ENCODE data around the gene IL36RN. TPM values are rescaled to one million over a fixed set of nuclear protein-coding genes. Genes with fewer than 3 reads are reported as not detected.

IL36RN gene
- total and polyA plus RNA-seq, 2 of the 13 experiments (the other 11 are each of a cell fraction or from before 2014, with no cell fraction given): not detected

DNA sequence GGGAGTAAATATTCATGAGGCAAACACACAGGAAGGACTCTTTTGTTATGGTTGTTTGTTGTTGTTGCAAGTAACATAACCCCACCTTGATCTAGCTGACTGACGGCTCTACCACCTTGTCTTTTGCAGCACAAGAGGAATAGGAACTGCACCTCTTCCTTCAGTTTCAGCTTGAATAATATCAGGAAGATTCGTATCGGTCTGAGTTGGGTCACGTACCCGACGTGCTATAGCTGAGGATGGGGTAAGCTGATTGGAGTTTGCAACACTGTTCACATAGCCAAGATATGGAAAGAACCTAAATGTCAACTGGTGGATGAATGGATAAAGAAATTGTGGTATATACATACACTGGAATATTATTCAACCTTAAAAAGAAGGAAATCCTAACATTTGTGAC is 53.9 kb downstream of the IL36RN start:
- TF ChIP-seq ZNF558 (CRISPR knock-in tag; IDR thresholded peaks at IDR 0.05; ENCODE audit: borderline replicate concordance) (no peak), RARA (CRISPR knock-in tag; IDR thresholded peaks at IDR 0.05) (no peak), SYNCRIP (IDR thresholded peaks at IDR 0.05; ENCODE audit: insufficient read depth, low read depth, low read length) (no peak), ZC3H13 (CRISPR knock-in tag; IDR thresholded peaks at IDR 0.05) (no peak), ZNF496 (CRISPR knock-in tag; IDR thresholded peaks at IDR 0.05; ENCODE audit: insufficient replicate concordance) (no peak), POLR2G (IDR thresholded peaks at IDR 0.05; ENCODE audit: low read depth, low read length) (no peak), ELF1 (CRISPR knock-in tag; IDR thresholded peaks at IDR 0.05) (no peak), KDM3A (CRISPR knock-in tag; IDR thresholded peaks at IDR 0.05; ENCODE audit: low read depth) (no peak), ZNF737 (CRISPR knock-in tag; IDR thresholded peaks at IDR 0.05; ENCODE audit: borderline replicate concordance) (no peak), PCBP1 (IDR thresholded peaks at IDR 0.05; ENCODE audit: borderline replicate concordance, low read depth, low read length) (no peak), MLLT10 (CRISPR knock-in tag; IDR thresholded peaks at IDR 0.05) (no peak), GPN1 (CRISPR knock-in tag; IDR thresholded peaks at IDR 0.05; ENCODE audit: borderline replicate concordance) (no peak), ZNF329 (CRISPR knock-in tag; IDR thresholded peaks at IDR 0.05; ENCODE audit: low read depth) (no peak), MATR3 (CRISPR knock-in tag; IDR thresholded peaks at IDR 0.05) (no peak), HOXA5 (CRISPR knock-in tag; IDR thresholded peaks at IDR 0.05) (no peak), EHMT2 (IDR thresholded peaks at IDR 0.05; ENCODE audit: borderline replicate concordance, low read depth, low read length) (no peak)
- TF ChIP-seq, protein P1, sequence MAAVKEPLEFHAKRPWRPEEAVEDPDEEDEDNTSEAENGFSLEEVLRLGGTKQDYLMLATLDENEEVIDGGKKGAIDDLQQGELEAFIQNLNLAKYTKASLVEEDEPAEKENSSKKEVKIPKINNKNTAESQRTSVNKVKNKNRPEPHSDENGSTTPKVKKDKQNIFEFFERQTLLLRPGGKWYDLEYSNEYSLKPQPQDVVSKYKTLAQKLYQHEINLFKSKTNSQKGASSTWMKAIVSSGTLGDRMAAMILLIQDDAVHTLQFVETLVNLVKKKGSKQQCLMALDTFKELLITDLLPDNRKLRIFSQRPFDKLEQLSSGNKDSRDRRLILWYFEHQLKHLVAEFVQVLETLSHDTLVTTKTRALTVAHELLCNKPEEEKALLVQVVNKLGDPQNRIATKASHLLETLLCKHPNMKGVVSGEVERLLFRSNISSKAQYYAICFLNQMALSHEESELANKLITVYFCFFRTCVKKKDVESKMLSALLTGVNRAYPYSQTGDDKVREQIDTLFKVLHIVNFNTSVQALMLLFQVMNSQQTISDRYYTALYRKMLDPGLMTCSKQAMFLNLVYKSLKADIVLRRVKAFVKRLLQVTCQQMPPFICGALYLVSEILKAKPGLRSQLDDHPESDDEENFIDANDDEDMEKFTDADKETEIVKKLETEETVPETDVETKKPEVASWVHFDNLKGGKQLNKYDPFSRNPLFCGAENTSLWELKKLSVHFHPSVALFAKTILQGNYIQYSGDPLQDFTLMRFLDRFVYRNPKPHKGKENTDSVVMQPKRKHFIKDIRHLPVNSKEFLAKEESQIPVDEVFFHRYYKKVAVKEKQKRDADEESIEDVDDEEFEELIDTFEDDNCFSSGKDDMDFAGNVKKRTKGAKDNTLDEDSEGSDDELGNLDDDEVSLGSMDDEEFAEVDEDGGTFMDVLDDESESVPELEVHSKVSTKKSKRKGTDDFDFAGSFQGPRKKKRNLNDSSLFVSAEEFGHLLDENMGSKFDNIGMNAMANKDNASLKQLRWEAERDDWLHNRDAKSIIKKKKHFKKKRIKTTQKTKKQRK (IDR thresholded peaks at IDR 0.05; ENCODE audit: low read length): no peak
- Histone ChIP-seq H3K27ac (ENCODE audit: extremely low read length, insufficient read depth, low read length) (no peak overlapping the region), H3K9ac (ENCODE audit: insufficient read depth, low read depth, low read length) (no peak overlapping the region), H3K27me3 (ENCODE audit: control insufficient read depth in 1 of 2, insufficient read depth in 2 of 2, low read length in 2 of 2) (peaks cover 2 to 35% of the 10 kb centered on the region in 2 experiments; a peak in 4 of 5 replicates), H3K36me3 (replicated peaks in 1 of 2; ENCODE audit: control insufficient read depth in 1 of 2, insufficient read depth in 2 of 2, low read length in 2 of 2) (no peaks in the 10 kb centered on the region), H4K20me1 (ENCODE audit: insufficient read depth, low read length) (no peaks in the 10 kb centered on the region), H3K4me1 (ENCODE audit: insufficient read depth, low read length) (peaks cover 47% of the 10 kb centered on the region), H3K4me2 (ENCODE audit: low read depth, low read length) (no peak overlapping the region), H3K79me2 (ENCODE audit: insufficient read depth, low read length) (no peaks in the 10 kb centered on the region), H3K4me3 (replicated peaks in 1 of 3; ENCODE audit: insufficient read depth in 1 of 3, low read depth in 2 of 3, low read length in 3 of 3) (no peak overlapping the region), H2AFZ (ENCODE audit: low read length) (no peak overlapping the region), H3K9me3 (ENCODE audit: low read length) (no peaks in the 10 kb centered on the region)
- in situ Hi-C loops (cut with HindIII; ENCODE audit: extremely low pct_ligation_motif_present, low pct_unique_long_range_greater_than_20kb): no loop called here
- no TSS peak for BruUV-seq (replicated peaks)
- ChIA-PET POLR2A (no interaction called here), CTCF (ENCODE audit: low intra/inter-chr PET ratio, low total read pairs) (interaction anchor here (1.4 kb wide), 1 partner anchor 33 kb away, joined by 4 read pairs; no protein-coding TSS in a partner anchor)
- intact Hi-C loops (cut with micrococcal nuclease; ENCODE audit: unreplicated experiment): no loop called here
- WGBS (ENCODE audit: low lambda C conversion rate): 46% methylated on average over 6 of the region's 6 CpGs
- ATAC-seq (no peak), FAIRE-seq (no peak), DNase-seq (ENCODE audit: low spot score) (no peak)

Measured in HepG2 (cell line).